Rectal smooth muscle tissue (tissue), 1 donor: ENCODE results near the gene ARID5B.
A peak's percentile ranks its signal among the peaks of the same experiment; 100 is the strongest.
"Not testable (repeated sequence)": the region's sequence is repeated elsewhere in the genome, so short reads cannot be mapped to it uniquely, and the experiment has no call there.

Source experiments
- H3K27ac ChIP-seq: one replicate; pipeline ENCODE4 v1.7.0; 2013; ENCODE audit warnings: low read depth, low read length, inconsistent platforms
- H3K27me3 ChIP-seq: one replicate; pipeline ENCODE4 v1.7.0; 2013; ENCODE audit warnings: low read length; ENCODE audit not compliant: control insufficient read depth, insufficient read depth
- H3K36me3 ChIP-seq: one replicate; pipeline ENCODE4 v1.7.0; 2013; ENCODE audit warnings: low read length; ENCODE audit not compliant: control insufficient read depth, insufficient read depth
- H3K4me1 ChIP-seq: one replicate; pipeline ENCODE4 v1.7.0; 2013; ENCODE audit warnings: low read length; ENCODE audit not compliant: control insufficient read depth, insufficient read depth
- H3K4me3 ChIP-seq: one replicate; pipeline ENCODE4 v1.7.0; 2013; ENCODE audit warnings: low read length
- H3K9ac ChIP-seq: one replicate; pipeline ENCODE4 v1.7.0; 2013; ENCODE audit warnings: low read length

Gene ARID5B

GRCh38 chr10:61970182-61971002 is 68.9 kb downstream of the ARID5B start:
- H3K36me3 ChIP-seq, result no peaks in the 10 kb centered on the region
- H3K4me1 ChIP-seq, result peaks cover 32% of the 10 kb centered on the region
- H3K27me3 ChIP-seq, result no peaks in the 10 kb centered on the region
- H3K27ac ChIP-seq, result peak overlapping the region; percentile 43
- H3K9ac ChIP-seq, result no peak overlapping the region
- H3K4me3 ChIP-seq, result no peak overlapping the region

- no peaks in the 10 kb centered on the region for H3K27me3 ChIP-seq
- peak overlapping the region; percentile 43 for H3K27ac ChIP-seq
- H3K9ac ChIP-seq, result no peak overlapping the region
- H3K4me1 ChIP-seq, result peaks cover 32% of the 10 kb centered on the region
- no peaks in the 10 kb centered on the region for H3K36me3 ChIP-seq
- no peak overlapping the region for H3K4me3 ChIP-seq
Observed at GRCh38 chr10:61971003-61971325, 69.5 kb downstream of the ARID5B start.

- no peak overlapping the region for H3K9ac ChIP-seq
- H3K4me3 ChIP-seq, result no peak overlapping the region
- H3K27me3 ChIP-seq, result no peaks in the 10 kb centered on the region
- H3K27ac ChIP-seq, result peak overlapping the region; percentile 3
- H3K4me1 ChIP-seq, result peaks cover 32% of the 10 kb centered on the region
- no peaks in the 10 kb centered on the region for H3K36me3 ChIP-seq
Observed at GRCh38 chr10:61973169-61973568, 71.7 kb downstream of the ARID5B start.

GRCh38 chr10:61973906-61974305 is 72.4 kb downstream of the ARID5B start:
- Histone ChIP-seq H3K27ac (peak overlapping the region; percentile 30), H3K9ac (no peak overlapping the region), H3K36me3 (no peaks in the 10 kb centered on the region), H3K27me3 (no peaks in the 10 kb centered on the region), H3K4me3 (no peak overlapping the region), H3K4me1 (peaks cover 32% of the 10 kb centered on the region)

- Histone ChIP-seq H3K9ac (no peak overlapping the region), H3K27me3 (no peaks in the 10 kb centered on the region), H3K36me3 (no peaks in the 10 kb centered on the region), H3K27ac (peak overlapping the region; percentile 30), H3K4me3 (no peak overlapping the region), H3K4me1 (peaks cover 31% of the 10 kb centered on the region)
Observed at GRCh38 chr10:61974601-61975390, 73.3 kb downstream of the ARID5B start.

GRCh38 chr10:61975391-61975932 is 74.0 kb downstream of the ARID5B start:
- Histone ChIP-seq H3K27ac (no peak overlapping the region), H3K36me3 (no peaks in the 10 kb centered on the region), H3K4me3 (no peak overlapping the region), H3K4me1 (peaks cover 27% of the 10 kb centered on the region), H3K9ac (no peak overlapping the region), H3K27me3 (no peaks in the 10 kb centered on the region)

GRCh38 chr10:61976951-61977721 is 75.6 kb downstream of the ARID5B start:
- not testable (repeated sequence) for H3K4me3 ChIP-seq

GRCh38 chr10:61978965-61979364 is 77.5 kb downstream of the ARID5B start:
- Histone ChIP-seq H3K27me3 (no peaks in the 10 kb centered on the region), H3K9ac (no peak overlapping the region), H3K4me3 (no peak overlapping the region), H3K36me3 (no peaks in the 10 kb centered on the region), H3K27ac (no peak overlapping the region), H3K4me1 (peaks cover 14% of the 10 kb centered on the region)

More at GRCh38 chr10:61976951-61977721, 75.6 kb downstream of the ARID5B start:
- not testable (repeated sequence) for H3K9ac ChIP-seq, H3K27ac ChIP-seq, H3K27me3 ChIP-seq, H3K36me3 ChIP-seq
- peaks cover 24% of the 10 kb centered on the region for H3K4me1 ChIP-seq

GRCh38 chr10:61981460-61981859 is 80.0 kb downstream of the ARID5B start:
- Histone ChIP-seq H3K4me3 (no peak overlapping the region), H3K4me1 (peaks cover 5% of the 10 kb centered on the region), H3K27ac (no peak overlapping the region), H3K9ac (no peak overlapping the region), H3K27me3 (no peaks in the 10 kb centered on the region), H3K36me3 (peaks cover 3% of the 10 kb centered on the region)

GRCh38 chr10:61983255-61983654 is 81.8 kb downstream of the ARID5B start:
- Histone ChIP-seq H3K9ac (no peak overlapping the region), H3K4me1 (peaks cover 14% of the 10 kb centered on the region), H3K27ac (no peak overlapping the region), H3K36me3 (peaks cover 3% of the 10 kb centered on the region), H3K27me3 (no peaks in the 10 kb centered on the region), H3K4me3 (no peak overlapping the region)

- Histone ChIP-seq H3K4me1 (peaks cover 18% of the 10 kb centered on the region), H3K4me3 (no peak overlapping the region), H3K27ac (peak overlapping the region; percentile 34), H3K36me3 (peaks cover 3% of the 10 kb centered on the region), H3K27me3 (no peaks in the 10 kb centered on the region), H3K9ac (no peak overlapping the region)
Observed at GRCh38 chr10:61984803-61985418, 83.4 kb downstream of the ARID5B start.

- no peak overlapping the region for H3K4me3 ChIP-seq
- peaks cover 16% of the 10 kb centered on the region for H3K4me1 ChIP-seq
- no peaks in the 10 kb centered on the region for H3K27me3 ChIP-seq
- H3K36me3 ChIP-seq, result peaks cover 3% of the 10 kb centered on the region
- H3K9ac ChIP-seq, result no peak overlapping the region
- peak overlapping the region; percentile 56 for H3K27ac ChIP-seq
Observed at GRCh38 chr10:61985715-61986114, 84.2 kb downstream of the ARID5B start.
